GM12878 (cell line): ENCODE results near the gene GON4L. TPM values are rescaled to one million over a fixed set of nuclear protein-coding genes. Genes with fewer than 3 reads are reported as not detected.

ENCODE experiments used
- BACH1 ChIP-seq: fragments of 450-650 bp; IDR thresholded peaks from 2 replicates; pipeline ENCODE4 v1.6.1; 2017; ENCODE audit warnings: mild to moderate bottlenecking, borderline replicate concordance
- CBX5 ChIP-seq: sonication (generic); IDR thresholded peaks from 2 replicates; pipeline ENCODE4 v1.6.1; 2016; ENCODE audit warnings: low read depth, moderate library complexity, mild to moderate bottlenecking, inconsistent platforms
- CREB1 ChIP-seq: IDR thresholded peaks from 2 replicates; pipeline ENCODE4 v1.6.1; 2012; ENCODE audit warnings: low read depth, mild to moderate bottlenecking, inconsistent platforms
- CREM ChIP-seq: IDR thresholded peaks from 2 replicates; pipeline ENCODE4 v1.6.1; 2014; ENCODE audit warnings: antibody characterized with exemption, low read depth
- EED ChIP-seq: sonication (generic); IDR thresholded peaks from 2 replicates; pipeline ENCODE4 v1.6.1; 2016; ENCODE audit warnings: antibody characterized with exemption, low read depth
- EGR1 ChIP-seq, 2 experiments: IDR thresholded peaks; 1 replicate in 1 of 2; 2 replicates in 1 of 2; pipeline ENCODE4 v1.6.1; 2011 to 2012; ENCODE audit warnings: low read depth in 2 of 2, low read length in 2 of 2, borderline replicate concordance in 1 of 2, mild to moderate bottlenecking in 1 of 2, moderate library complexity in 1 of 2
- IKZF1 ChIP-seq: fragments of 450-650 bp; conservative IDR thresholded peaks from 2 replicates; pipeline ENCODE4 v1.6.1; 2017; ENCODE audit warnings: antibody characterized with exemption, mild to moderate bottlenecking
- IKZF2 ChIP-seq, 2 experiments: fragments of 450-650 bp; IDR thresholded peaks; 2 replicates each; pipeline ENCODE4 v1.6.1; 2017; ENCODE audit warnings: mild to moderate bottlenecking in 2 of 2, moderate library complexity in 2 of 2
- IRF4 ChIP-seq: IDR thresholded peaks from 2 replicates; pipeline ENCODE4 v1.6.1; 2011; ENCODE audit warnings: low read depth, low read length
- MXI1 ChIP-seq: fragments of 150-350 bp; IDR thresholded peaks from 2 replicates; pipeline ENCODE4 v1.6.1; 2011; ENCODE audit warnings: low read depth, mild to moderate bottlenecking, inconsistent platforms, low read length, improper control_type of control experiment
- PAX5 ChIP-seq: IDR thresholded peaks from 2 replicates; pipeline ENCODE4 v1.6.1; 2011; ENCODE audit warnings: low read depth, low read length, borderline replicate concordance
- POLR2A ChIP-seq: IDR thresholded peaks from 2 replicates; pipeline ENCODE4 v1.6.1; 2011; ENCODE audit warnings: low read depth, mild to moderate bottlenecking, low read length
- RELA ChIP-seq: fragments of 450-650 bp; IDR thresholded peaks from 2 replicates; pipeline ENCODE4 v1.8.0; 2014; ENCODE audit warnings: borderline replicate concordance; ENCODE audit not compliant: partially characterized antibody
- RUNX3 ChIP-seq: IDR thresholded peaks from 2 replicates; pipeline ENCODE4 v1.6.1; 2012; ENCODE audit warnings: low read length, inconsistent platforms
- SMAD5 ChIP-seq: IDR thresholded peaks from 2 replicates; pipeline ENCODE4 v1.6.1; 2016; ENCODE audit warnings: antibody characterized with exemption, low read depth
- TAF1 ChIP-seq: IDR thresholded peaks from 2 replicates; pipeline ENCODE4 v1.6.1; 2011; ENCODE audit warnings: mild to moderate bottlenecking, low read depth, low read length, borderline replicate concordance
- polyA plus RNA-seq, 11 experiments: library from polyadenylated mRNA; depleted of rRNA in 4 of 11; unstranded in 6 of 11; stranded (reverse) in 5 of 11; fragments of >200 nt; fragmentation: Nextera tagmentation in 4 of 11; fragmentation: Illumina TruSeq in 1 of 11; extraction: Ambion mirVana in 4 of 11; extraction: Trizol in 1 of 11; gene quantifications; 1 replicate in 1 of 11; 2 replicates in 10 of 11; pipeline versions ENCODE4 v1.2.1 to v1.2.3, GENCODE V29; 2011 to 2016; ENCODE audit warnings: inconsistent platforms in 2 of 11, missing spikeins in 2 of 11, low read depth in 1 of 11
- total RNA-seq, 4 experiments: library from RNA; depleted of rRNA in 3 of 4; stranded (reverse); fragments of >200 nt in 3 of 4; fragmentation: Illumina TruSeq in 1 of 4; extraction: Trizol in 1 of 4; gene quantifications; 2 replicates each; pipeline versions ENCODE4 v1.2.1 to v1.2.3, GENCODE V29; 2013 to 2021
- TF ChIP-seq, protein P1 (sequence below): fragments of 450-650 bp; IDR thresholded peaks from 2 replicates; pipeline ENCODE4 v1.6.1; 2017; ENCODE audit warnings: low read depth, mild to moderate bottlenecking, moderate library complexity
- TF ChIP-seq, protein P2 (sequence below): fragments of 150-350 bp; IDR thresholded peaks from 2 replicates; pipeline ENCODE4 v1.6.1; 2014; ENCODE audit warnings: mild to moderate bottlenecking, low read depth, low read length
- TF ChIP-seq, protein P3 (sequence below): IDR thresholded peaks from 2 replicates; pipeline ENCODE4 v1.6.1; 2011; ENCODE audit warnings: mild to moderate bottlenecking, low read depth, low read length, moderate library complexity; ENCODE audit not compliant: insufficient replicate concordance
- TF ChIP-seq, protein P4 (sequence below): fragments of 450-650 bp; IDR thresholded peaks from 2 replicates; pipeline ENCODE4 v1.6.1; 2016; ENCODE audit warnings: mild to moderate bottlenecking
- TF ChIP-seq, protein P5 (sequence below): IDR thresholded peaks from 2 replicates; pipeline ENCODE4 v1.6.1; 2012; ENCODE audit warnings: low read length, inconsistent platforms
- TF ChIP-seq, protein P6 (sequence below): IDR thresholded peaks from 2 replicates; pipeline ENCODE4 v1.6.1; 2012; ENCODE audit warnings: low read depth, low read length, improper control_type of control experiment

GON4L gene
- total and polyA plus RNA-seq, 10 of the 15 experiments (the other 5 are each of a cell fraction or from before 2014, with no cell fraction given): 17.7 to 40.7 (median 28.0) TPM

DNA sequence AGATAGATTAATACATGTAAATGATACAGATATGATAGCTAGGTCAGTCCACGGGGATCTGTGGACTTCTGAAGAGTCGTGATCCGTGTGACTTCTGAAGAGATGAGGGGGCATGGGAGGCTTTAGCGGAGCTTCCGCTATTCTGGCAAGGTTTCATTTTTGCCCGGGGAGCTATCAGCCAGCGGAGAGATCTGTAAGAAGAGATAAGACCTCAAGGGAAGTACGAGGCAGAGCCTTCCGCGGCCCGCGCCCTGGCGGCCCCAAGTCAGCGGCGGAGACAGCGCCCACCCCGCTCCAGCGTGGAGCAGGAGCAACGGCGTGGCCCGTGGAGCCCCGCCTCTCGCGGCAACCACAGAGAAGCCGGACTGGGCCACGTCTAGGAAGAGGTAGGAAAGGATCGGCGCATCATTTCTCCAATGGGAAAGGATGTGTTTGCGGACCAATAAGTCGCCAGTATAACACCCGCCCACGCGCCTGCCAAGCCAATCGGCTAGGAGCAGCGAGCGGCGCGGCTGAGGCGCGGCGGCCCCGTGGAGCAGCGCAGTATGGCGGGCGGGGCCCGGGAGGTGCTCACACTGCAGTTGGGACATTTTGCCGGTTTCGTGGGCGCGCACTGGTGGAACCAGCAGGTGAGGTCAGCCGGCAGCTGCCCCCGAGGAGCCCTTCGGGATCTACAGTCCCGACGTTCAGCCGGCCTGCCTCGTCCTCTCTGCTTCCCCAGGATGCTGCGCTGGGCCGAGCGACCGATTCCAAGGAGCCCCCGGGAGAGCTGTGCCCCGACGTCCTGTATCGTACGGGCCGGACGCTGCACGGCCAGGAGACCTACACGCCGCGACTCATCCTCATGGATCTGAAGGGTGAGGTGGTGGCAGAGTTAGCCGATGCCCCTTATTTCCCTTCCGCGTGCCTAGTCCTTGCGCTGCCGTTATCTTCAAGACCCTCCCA lies 111.5 kb downstream of the GON4L start (continued):
- TF ChIP-seq, protein P1, sequence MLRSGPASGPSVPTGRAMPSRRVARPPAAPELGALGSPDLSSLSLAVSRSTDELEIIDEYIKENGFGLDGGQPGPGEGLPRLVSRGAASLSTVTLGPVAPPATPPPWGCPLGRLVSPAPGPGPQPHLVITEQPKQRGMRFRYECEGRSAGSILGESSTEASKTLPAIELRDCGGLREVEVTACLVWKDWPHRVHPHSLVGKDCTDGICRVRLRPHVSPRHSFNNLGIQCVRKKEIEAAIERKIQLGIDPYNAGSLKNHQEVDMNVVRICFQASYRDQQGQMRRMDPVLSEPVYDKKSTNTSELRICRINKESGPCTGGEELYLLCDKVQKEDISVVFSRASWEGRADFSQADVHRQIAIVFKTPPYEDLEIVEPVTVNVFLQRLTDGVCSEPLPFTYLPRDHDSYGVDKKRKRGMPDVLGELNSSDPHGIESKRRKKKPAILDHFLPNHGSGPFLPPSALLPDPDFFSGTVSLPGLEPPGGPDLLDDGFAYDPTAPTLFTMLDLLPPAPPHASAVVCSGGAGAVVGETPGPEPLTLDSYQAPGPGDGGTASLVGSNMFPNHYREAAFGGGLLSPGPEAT: peak; percentile 59; the same call in 1 of the 2 replicates
- TF ChIP-seq MXI1: peak; percentile 85
- peak; percentile 78 for TF ChIP-seq IKZF1
- TF ChIP-seq CBX5: 0 out of 2 replicates have a peak, but pooled peaks have one; percentile 78
- TF ChIP-seq, protein P2, sequence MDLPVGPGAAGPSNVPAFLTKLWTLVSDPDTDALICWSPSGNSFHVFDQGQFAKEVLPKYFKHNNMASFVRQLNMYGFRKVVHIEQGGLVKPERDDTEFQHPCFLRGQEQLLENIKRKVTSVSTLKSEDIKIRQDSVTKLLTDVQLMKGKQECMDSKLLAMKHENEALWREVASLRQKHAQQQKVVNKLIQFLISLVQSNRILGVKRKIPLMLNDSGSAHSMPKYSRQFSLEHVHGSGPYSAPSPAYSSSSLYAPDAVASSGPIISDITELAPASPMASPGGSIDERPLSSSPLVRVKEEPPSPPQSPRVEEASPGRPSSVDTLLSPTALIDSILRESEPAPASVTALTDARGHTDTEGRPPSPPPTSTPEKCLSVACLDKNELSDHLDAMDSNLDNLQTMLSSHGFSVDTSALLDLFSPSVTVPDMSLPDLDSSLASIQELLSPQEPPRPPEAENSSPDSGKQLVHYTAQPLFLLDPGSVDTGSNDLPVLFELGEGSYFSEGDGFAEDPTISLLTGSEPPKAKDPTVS: 0 out of 2 replicates have a peak, but pooled peaks have one; percentile 14
- peak; percentile 79 for TF ChIP-seq RUNX3
- TF ChIP-seq, protein P3, sequence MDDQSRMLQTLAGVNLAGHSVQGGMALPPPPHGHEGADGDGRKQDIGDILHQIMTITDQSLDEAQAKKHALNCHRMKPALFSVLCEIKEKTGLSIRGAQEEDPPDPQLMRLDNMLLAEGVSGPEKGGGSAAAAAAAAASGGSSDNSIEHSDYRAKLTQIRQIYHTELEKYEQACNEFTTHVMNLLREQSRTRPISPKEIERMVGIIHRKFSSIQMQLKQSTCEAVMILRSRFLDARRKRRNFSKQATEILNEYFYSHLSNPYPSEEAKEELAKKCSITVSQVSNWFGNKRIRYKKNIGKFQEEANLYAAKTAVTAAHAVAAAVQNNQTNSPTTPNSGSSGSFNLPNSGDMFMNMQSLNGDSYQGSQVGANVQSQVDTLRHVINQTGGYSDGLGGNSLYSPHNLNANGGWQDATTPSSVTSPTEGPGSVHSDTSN: peak; percentile 70
- TF ChIP-seq PAX5: 0 out of 2 replicates have a peak, but pooled peaks have one; percentile 17
- peak; percentile 50; the same call in 1 of the 2 replicates for TF ChIP-seq IRF4
- TF ChIP-seq EED: peak; percentile 46; the same call in 1 of the 2 replicates
- TF ChIP-seq, protein P4, sequence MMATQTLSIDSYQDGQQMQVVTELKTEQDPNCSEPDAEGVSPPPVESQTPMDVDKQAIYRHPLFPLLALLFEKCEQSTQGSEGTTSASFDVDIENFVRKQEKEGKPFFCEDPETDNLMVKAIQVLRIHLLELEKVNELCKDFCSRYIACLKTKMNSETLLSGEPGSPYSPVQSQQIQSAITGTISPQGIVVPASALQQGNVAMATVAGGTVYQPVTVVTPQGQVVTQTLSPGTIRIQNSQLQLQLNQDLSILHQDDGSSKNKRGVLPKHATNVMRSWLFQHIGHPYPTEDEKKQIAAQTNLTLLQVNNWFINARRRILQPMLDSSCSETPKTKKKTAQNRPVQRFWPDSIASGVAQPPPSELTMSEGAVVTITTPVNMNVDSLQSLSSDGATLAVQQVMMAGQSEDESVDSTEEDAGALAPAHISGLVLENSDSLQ: peak; percentile 82
- TF ChIP-seq TAF1: peak; percentile 88
- TF ChIP-seq, protein P5, sequence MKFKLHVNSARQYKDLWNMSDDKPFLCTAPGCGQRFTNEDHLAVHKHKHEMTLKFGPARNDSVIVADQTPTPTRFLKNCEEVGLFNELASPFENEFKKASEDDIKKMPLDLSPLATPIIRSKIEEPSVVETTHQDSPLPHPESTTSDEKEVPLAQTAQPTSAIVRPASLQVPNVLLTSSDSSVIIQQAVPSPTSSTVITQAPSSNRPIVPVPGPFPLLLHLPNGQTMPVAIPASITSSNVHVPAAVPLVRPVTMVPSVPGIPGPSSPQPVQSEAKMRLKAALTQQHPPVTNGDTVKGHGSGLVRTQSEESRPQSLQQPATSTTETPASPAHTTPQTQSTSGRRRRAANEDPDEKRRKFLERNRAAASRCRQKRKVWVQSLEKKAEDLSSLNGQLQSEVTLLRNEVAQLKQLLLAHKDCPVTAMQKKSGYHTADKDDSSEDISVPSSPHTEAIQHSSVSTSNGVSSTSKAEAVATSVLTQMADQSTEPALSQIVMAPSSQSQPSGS: 0 out of 2 replicates have a peak, but pooled peaks have one; percentile 26
- peak in 1 of 2 experiments; percentile 74; a peak in 2 of 3 replicates for TF ChIP-seq EGR1 (IDR thresholded peaks at IDR 0.05; ENCODE audit: borderline replicate concordance in 1 of 2, low read depth in 2 of 2, low read length in 2 of 2)
- TF ChIP-seq POLR2A: peak; percentile 85
- TF ChIP-seq, protein P6, sequence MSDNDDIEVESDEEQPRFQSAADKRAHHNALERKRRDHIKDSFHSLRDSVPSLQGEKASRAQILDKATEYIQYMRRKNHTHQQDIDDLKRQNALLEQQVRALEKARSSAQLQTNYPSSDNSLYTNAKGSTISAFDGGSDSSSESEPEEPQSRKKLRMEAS: peak; percentile 68
- TF ChIP-seq IKZF2 (IDR thresholded peaks at IDR 0.05): peak; percentile 71 to 73
- TF ChIP-seq CREM: peak; percentile 40; the same call in 1 of the 2 replicates
- TF ChIP-seq BACH1: peak; percentile 84
- TF ChIP-seq CREB1: peak; percentile 67; the same call in 1 of the 2 replicates
- peak; percentile 21 for TF ChIP-seq RELA
- TF ChIP-seq SMAD5: peak; percentile 76
